Psoas muscle (tissue), 8 donors: ENCODE data around the gene BRDT. TPM values are rescaled to one million over a fixed set of nuclear protein-coding genes. Genes with fewer than 3 reads are reported as not detected.
A peak's percentile ranks its signal among the peaks of the same experiment; 100 is the strongest.
"Not testable (repeated sequence)": the region's sequence is repeated elsewhere in the genome, so short reads cannot be mapped to it uniquely, and the experiment has no call there.

ENCODE experiments used
- ATAC-seq, 4 donors: fragments of 200-7000 bp; cut with Tn5 transposase; one replicate each; pipeline ENCODE4 v1.9.1; 2020; ENCODE audit warnings: moderate library complexity in 3 of 4, mild to moderate bottlenecking in 2 of 4
- DNase-seq, 2 donors: peaks; one replicate each; pipeline ENCODE4 v3.0.0-alpha.2; 2020
- H3K27ac ChIP-seq: fragments of 200-600 bp; one replicate; pipeline ENCODE4 v1.8.0; 2022
- H3K27me3 ChIP-seq, 3 donors: fragments of 200-600 bp in 1 of 3; one replicate each; pipeline versions ENCODE4 v1.6.1 to v1.8.0; 2013 to 2022; ENCODE audit warnings: low read length in 2 of 3, mild to moderate bottlenecking in 2 of 3, moderate library complexity in 1 of 3; ENCODE audit not compliant: insufficient read depth in 3 of 3
- H3K36me3 ChIP-seq, 2 donors: fragments of 200-600 bp in 1 of 2; one replicate each; pipeline versions ENCODE4 v1.6.1 to v1.8.0; 2013 to 2022; ENCODE audit warnings: low read depth in 1 of 2, mild to moderate bottlenecking in 1 of 2, moderate library complexity in 1 of 2; ENCODE audit not compliant: insufficient read depth in 1 of 2
- H3K4me1 ChIP-seq: fragments of 200-600 bp; one replicate; pipeline ENCODE4 v1.8.0; 2022
- H3K4me3 ChIP-seq: fragments of 200-600 bp; one replicate; pipeline ENCODE4 v1.8.0; 2022; ENCODE audit warnings: mild to moderate bottlenecking
- H3K9me3 ChIP-seq: fragments of 200-600 bp; one replicate; pipeline ENCODE4 v1.8.0; 2022
- CTCF ChIP-seq: fragments of 200-600 bp; IDR thresholded peaks from one replicate; pipeline ENCODE4 v1.8.0; 2022; ENCODE audit warnings: antibody characterized with exemption
- WGBS, 3 donors: extraction: QIAGEN DNeasy Blood & Tissue Kit; methylation state at CpG; one replicate each; pipeline versions ENCODE4 v1.1.6 to v1.1.7; 2013; 5-methylcytosine and 5-hydroxymethylcytosine counted together
- intact Hi-C, 2 donors: fragments of 100-400 bp; cut with DNase I; formaldehyde crosslinking; loops; one replicate each; pipeline versions ENCODE4 v1.11.0 to v1.14.2; 2022
- polyA plus RNA-seq, 3 donors: library from polyadenylated mRNA; stranded (reverse); fragments of 200-250 nt; gene quantifications; one replicate each; pipeline ENCODE4 v1.2.3, GENCODE V29; 2013
- total RNA-seq, 4 donors: library from RNA; stranded (reverse); fragmentation: NEBNext Ultra II Directional in 2 of 4; extraction: Animal tissue kit (Norgen Biotek cat#: 25700) in 2 of 4; gene quantifications; one replicate each; pipeline versions ENCODE4 v1.2.1 to v1.2.4, GENCODE V29; 2021 to 2023
- donor health status: healthy with polysubstance abuse.
- donor health status: DM: no; HTN: no; CAD: no; lungs with moderate emphysema.
- donor health status: Bipolar disorder and iron deficiency.
- donor health status: healthy.
- donor health status: DM: yes; HTN: yes; CAD: no.
- donor health status: DM: no; HTN: no; CAD: no.
- donor health status: DM: no; HTN: no; CAD: no.
- donor health status: DM: yes; HTN: yes; CAD: no.

BRDT gene
- total and polyA plus RNA-seq, 7 donors, result not detected

- Histone ChIP-seq H3K36me3 (no peaks in the 10 kb centered on the region), H3K9me3 (no peaks in the 10 kb centered on the region), H3K27me3 (no peaks in the 10 kb centered on the region), H3K4me1 (no peaks in the 10 kb centered on the region), H3K4me3 (no peak overlapping the region), H3K27ac (no peak overlapping the region)
- intact Hi-C loops, result no loop called here
- 88 to 90% (median 89%) methylated on average over 5 of the region's 5 CpGs for WGBS, 3 donors
- no peak for TF ChIP-seq CTCF
- DNase-seq (no peak), ATAC-seq (no peak)
These were observed 67.6 kb downstream of the BRDT start for GRCh38 chr1:92016720-92017316.

- intact Hi-C loops, result no loop called here
- WGBS, 3 donors, result 74 to 80% (median 76%) methylated on average over 2 of the region's 2 CpGs
- no peaks in the 10 kb centered on the region for H3K27me3 ChIP-seq
- no peak for TF ChIP-seq CTCF
- DNase-seq, result no peak
- H3K27ac ChIP-seq, result no peak overlapping the region
- no peak overlapping the region for H3K4me3 ChIP-seq
- no peaks in the 10 kb centered on the region for H3K9me3 ChIP-seq
- ATAC-seq, result no peak
- H3K36me3 ChIP-seq, result no peaks in the 10 kb centered on the region
- no peaks in the 10 kb centered on the region for H3K4me1 ChIP-seq
These were observed 68.5 kb downstream of the BRDT start for GRCh38 chr1:92017656-92018055.

- DNase-seq, H3K27ac ChIP-seq, intact Hi-C loops, H3K9me3 ChIP-seq, ATAC-seq, H3K36me3 ChIP-seq, H3K4me3 ChIP-seq, H3K4me1 ChIP-seq: not testable (repeated sequence)
- H3K27me3 ChIP-seq, result peaks cover 0 to 21% (median 7%) of the 10 kb centered on the region in 3 donors
- WGBS, 3 donors, result 95 to 98% (median 97%) methylated on average over 17 to 29 of the region's 29 CpGs
These were observed 76.8 kb downstream of the BRDT start for GRCh38 chr1:92026042-92026441.

GRCh38 chr1:92026806-92027205, 77.6 kb downstream of the BRDT start:
- H3K4me1 ChIP-seq, result no peaks in the 10 kb centered on the region
- H3K36me3 ChIP-seq, result no peaks in the 10 kb centered on the region
- no peak for TF ChIP-seq CTCF
- DNase-seq (no peak), ATAC-seq (no peak)
- peaks cover 0 to 21% (median 7%) of the 10 kb centered on the region in 3 donors for H3K27me3 ChIP-seq
- H3K9me3 ChIP-seq, result no peaks in the 10 kb centered on the region
- no peak overlapping the region for H3K4me3 ChIP-seq
- intact Hi-C loops, result no loop called here
- 86 to 89% (median 88%) methylated on average over 9 of the region's 9 CpGs for WGBS, 3 donors
- H3K27ac ChIP-seq, result no peak overlapping the region

- H3K4me1 ChIP-seq, result no peaks in the 10 kb centered on the region
- peaks cover 0 to 21% (median 7%) of the 10 kb centered on the region in 3 donors for H3K27me3 ChIP-seq
- H3K9me3 ChIP-seq, result no peaks in the 10 kb centered on the region
- no peaks in the 10 kb centered on the region for H3K36me3 ChIP-seq
- no peak for TF ChIP-seq CTCF
- no peak for ATAC-seq
- no peak for DNase-seq
- no peak overlapping the region for H3K27ac ChIP-seq
- peak overlapping the region; percentile 68 for H3K4me3 ChIP-seq
- WGBS, 3 donors, result 39 to 41% (median 40%) methylated on average over 30 to 31 of the region's 31 CpGs
- intact Hi-C loops, result no loop called here
These were observed 80.2 kb downstream of the BRDT start for GRCh38 chr1:92029241-92029922.
